COR-L47 (cell line): Measurements from ENCODE around the gene DCAF15.
"Not testable (repeated sequence)": the region's sequence is repeated elsewhere in the genome, so short reads cannot be mapped to it uniquely, and the experiment has no call there.

ENCODE experiments used
- DNase-seq: peaks from one replicate; lab custom pipeline; 2025; lab: John Stamatoyannopoulos, UW

The DCAF15 gene

GRCh38 chr19:13959962-13960862 lies 7.9 kb downstream of the DCAF15 start:
- DNase-seq = no peak

- DNase-seq = no peak
Observed at GRCh38 chr19:13960863-13961784, 8.8 kb downstream of the DCAF15 start.

DNA sequence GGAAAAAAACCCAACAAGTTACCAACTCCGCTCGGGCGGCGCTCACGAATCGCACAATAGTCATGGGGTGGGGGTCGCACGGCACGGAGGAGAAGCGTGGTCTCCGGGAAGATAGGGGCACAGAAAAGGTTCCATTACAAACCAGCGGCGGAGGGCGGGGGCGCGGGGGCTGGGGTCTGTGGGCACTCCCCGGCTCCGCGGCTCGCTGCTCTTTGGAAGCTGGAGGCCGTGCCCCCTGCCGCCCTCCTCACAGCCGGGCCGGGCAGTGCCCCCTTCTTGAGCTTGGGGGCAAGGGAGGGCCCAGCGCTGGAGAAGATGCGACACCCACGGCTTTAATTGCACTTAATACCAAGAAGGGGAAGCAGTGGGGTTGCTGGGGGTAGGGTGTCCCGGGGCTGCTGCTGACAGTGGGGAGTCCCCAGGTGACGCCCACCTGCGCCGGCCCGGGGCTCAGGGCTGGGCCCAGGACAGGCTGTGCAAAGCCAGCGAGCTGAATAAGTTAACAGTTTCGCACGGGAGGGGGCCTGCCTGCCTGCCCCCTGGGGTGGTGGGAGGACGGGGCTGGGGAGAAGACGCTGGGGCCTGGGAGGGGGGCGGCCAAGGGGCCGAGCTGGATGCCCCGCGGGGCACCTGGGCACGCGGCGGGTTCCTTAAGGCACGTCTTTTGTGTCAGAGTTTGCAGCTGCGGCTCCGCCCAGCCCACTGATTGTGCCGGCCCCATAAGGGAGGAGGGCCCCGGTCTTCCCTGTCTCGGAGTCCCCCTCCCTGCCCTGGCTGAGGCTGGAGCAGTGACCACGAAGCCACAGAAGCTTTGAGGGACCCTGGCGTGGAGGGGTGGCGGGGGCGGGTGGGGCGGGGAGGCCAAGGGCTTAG lies 9.8 kb downstream of the DCAF15 start:
- DNase-seq = no peak

DNA sequence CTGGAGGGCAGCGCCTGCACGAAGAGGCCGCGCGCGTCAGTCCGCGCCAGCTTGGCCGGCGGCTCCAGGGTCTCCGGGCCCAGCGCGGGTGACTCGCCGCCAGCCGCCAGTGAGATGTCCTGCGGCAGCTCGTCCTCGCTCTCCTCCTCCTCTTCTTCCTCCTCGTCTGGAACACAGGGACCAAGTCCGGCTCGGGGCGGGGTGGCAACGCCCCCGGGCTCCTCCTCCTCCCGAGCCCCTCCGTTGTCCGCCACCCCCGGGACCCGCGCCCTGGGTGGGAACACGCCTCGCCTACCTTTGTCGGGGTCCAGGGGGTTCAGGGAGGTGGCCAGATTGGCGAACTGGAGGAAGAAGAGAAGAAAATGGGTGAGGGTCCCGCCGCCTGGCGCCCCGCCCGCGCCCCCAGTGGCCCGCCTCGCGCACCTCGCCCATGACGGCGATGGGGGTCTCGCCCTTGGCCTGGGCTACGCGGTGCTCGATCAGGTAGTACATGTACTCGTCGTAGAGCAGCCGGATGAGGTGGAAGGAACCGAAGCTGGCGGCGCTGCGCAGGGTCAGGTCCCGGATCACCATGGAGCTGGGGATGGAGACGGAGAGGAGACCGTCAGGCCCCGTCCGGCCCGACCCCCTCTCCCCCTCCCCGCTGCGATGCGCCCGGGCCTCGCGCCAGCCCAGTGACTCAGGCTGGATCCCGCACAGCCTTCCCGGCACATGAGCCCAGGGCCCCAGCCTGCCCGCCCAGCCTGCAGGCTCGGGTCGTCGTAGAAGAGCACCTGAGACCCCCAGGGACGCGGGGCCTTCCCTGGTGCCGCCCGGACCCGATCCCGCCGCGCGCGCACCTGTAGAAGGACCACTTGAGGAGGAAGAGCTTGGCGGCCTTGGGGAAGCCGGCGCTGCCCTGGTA lies 10.6 kb downstream of the DCAF15 start:
- no peak for DNase-seq

DNA sequence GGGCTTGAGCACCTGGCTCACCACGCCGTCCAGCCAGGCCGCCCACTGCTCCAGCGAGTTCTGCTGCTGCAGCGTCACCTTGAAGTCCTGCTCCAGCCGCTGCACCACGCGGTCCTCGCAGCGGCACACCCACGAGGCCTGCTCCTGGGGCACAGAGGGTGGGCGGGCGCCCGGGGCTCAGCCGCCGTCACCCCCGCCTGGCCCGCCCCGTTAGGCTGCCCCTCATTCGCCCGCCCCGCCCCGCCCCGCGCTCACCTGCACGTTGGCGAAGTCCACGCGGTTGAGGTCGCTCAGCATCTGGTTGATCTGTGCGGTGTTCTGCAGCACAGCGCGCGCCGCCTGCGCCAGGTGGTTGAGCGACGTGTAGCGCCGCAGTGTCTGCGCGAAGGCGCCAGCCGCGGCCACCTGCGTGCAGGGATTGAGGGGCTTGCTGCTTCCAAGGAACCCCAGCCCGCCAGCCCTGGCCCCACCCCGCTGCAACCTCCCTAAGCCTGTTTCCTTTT lies 11.3 kb downstream of the DCAF15 start:
- no peak for DNase-seq

DNA sequence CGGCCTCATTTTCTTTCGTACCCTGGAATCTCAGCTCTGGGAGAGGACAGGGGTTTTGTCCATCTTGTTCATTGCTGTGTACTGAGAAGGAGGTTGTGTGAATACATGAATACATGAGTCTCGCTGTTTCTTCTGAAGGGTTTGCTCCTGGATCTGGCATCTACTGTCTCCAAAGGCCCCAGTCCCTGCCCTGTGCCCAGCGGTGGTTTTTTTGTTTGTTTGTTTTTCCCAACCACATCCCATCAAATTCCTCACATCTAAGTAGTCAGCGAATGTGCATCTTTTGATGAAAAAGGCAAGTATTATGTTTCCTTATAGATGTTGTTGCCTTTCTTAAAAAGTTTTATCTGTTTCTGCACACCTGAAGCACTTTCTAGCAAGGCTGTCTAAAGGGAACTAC lies 12.5 kb downstream of the DCAF15 start:
- DNase-seq = no peak

DNA sequence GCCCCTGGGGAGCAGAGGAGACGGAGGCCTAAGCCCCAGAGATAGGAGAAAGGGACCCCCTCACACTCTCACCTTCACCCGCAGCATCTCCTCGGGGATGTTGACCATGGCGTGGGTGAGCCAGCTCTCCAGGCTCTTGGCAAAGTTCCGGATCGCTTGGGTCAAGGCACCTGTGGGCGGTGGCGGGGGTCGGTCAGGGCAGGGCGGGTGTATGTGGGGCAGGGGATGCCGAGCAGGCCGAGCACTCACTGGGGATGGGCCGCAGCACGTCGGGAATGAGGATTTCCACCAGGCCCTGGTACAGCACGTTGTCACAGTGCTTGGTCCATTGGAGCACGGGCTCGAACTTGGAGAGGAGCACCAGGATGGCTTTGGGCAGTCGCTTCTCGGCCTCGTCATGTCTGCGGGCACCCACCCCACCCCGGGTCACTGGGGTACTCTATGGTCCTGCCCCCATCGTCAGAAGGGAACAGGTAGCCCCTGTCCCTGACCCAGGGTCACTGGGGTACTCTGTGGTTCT lies 13.1 kb downstream of the DCAF15 start:
- no peak for DNase-seq

DNA sequence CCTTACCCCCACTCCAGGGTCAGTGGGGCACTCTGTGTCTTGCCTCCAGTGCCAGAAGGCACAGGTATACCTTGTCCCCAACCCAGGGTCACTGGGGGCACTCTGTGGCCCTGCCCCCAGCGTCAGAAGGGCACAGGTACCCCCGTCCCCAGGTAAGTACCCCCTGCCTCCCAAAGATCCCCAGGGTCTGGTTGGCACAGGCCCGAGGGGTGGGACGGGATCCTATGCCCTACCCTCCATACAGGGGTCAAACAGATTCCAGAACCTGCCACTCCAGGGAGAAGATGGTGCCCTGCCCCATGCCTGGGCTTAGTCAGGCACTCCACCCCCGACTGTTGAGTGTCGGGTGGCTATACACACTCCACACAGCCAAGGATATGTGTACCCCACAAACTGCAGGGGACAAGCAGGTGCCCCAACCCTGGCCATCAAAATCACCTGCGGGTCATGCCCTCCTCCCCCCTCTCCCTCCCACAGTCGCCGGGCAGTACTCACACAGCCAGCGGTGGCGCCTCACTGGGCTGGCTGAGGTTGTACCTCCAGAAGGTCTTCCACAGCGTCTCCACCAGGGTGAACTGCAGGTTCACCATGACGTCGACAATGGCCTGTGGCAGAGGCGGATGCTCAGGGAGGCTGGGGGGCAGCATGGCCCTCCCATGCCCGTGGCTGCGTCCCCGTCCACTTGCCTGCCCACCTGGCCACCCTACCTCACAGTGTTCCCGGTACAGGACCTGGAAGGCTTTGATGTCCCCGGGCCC lies 13.8 kb downstream of the DCAF15 start:
- DNase-seq = no peak

DNA sequence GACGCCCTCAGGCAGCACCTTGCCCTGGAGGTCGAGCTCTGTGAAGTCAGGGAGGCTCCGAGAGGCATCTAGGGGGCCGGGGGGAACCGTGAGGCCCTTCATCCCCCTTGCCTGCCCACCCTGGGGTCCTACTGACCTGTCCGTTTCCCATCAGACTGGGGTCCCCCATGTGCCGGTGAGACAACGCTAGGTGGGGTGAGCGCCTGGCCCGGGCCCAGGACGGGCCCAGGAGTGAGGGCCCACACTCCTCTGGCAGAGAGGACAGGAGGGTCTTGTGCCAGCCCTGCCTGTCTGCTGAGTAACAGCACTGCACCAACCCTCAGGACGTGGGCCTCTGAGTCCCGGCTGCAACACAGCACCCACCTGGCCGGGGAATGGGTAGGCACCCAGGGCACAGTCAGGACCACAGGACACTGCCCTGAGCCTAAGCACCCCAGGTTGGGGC lies 14.4 kb downstream of the DCAF15 start:
- no peak for DNase-seq

GRCh38 chr19:13967206-13967605 lies 14.9 kb downstream of the DCAF15 start:
- not testable (repeated sequence) for DNase-seq

- no peak for DNase-seq
Observed at GRCh38 chr19:13968383-13968935, 16.1 kb downstream of the DCAF15 start.

- DNase-seq = no peak
Observed at GRCh38 chr19:13968999-13969398, 16.7 kb downstream of the DCAF15 start.

DNA sequence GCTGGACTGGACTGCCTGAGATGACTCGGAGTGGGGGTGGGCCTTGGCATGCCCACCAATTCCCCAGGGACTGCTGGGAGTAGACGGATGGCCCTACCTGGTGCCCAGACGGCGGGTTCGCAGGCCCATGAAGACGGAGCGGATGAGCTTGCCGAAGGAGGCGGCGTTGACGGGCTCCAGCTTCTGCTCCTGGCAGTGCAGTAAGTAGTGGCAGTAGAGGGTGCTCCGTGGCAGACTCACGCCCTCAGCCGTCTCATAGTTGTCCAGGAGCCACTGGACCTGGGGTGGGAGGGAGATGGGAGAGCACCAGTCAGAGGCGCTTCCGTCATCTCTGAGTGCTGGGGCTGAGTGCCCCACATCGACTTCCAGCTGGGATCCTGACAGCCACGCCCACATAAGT lies 17.6 kb downstream of the DCAF15 start:
- DNase-seq = no peak

DNA sequence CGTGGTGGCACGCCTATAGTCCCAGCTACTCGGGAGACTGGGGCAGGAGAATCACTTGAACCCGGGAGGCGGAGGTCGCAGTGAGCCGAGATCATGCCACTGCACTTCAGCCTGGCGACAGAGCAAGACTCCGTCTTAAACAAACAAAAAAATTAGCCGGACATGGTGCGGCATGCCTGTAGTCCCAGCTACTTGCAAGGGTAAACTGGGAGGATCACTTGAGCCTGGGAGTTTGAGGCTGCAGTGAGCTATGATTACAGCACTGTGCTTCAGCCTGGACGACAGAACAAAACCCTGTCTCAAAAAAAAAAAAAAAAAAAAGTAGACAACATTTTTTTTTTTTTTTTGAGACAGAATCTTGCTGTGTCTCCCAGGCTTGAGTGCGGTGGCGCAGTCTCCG lies 19.6 kb downstream of the DCAF15 start:
- DNase-seq = not testable (repeated sequence)

- no peak for DNase-seq
Observed at GRCh38 chr19:13972368-13973155, 20.3 kb downstream of the DCAF15 start.

DNA sequence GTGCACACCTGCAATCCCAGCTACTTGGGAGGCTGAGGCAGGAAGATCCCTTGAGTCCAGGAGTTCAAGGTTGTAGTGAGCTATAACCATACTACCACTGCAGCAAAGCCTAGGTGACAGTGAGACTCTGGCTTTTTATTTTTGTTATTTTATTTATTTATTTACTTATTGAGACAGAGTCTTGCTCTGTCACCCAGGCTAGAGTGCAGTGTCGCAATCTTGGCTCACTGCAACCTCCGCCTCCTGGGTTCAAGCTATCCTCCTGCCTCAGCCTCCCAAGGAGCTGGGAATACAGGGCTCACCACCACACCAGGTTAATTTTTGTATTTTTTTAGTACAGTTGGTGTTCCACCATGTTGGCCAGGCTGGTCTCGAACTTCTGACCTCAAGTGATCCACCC lies 21.2 kb downstream of the DCAF15 start:
- not testable (repeated sequence) for DNase-seq

GRCh38 chr19:13974073-13974472 lies 21.8 kb downstream of the DCAF15 start:
- DNase-seq = peak; percentile 13

- no peak for DNase-seq
Observed at GRCh38 chr19:13975870-13976269, 23.6 kb downstream of the DCAF15 start.
